Ascending aorta (tissue), 2 donors: ENCODE measurements around the gene CKS1B. TPM values are rescaled to one million over a fixed set of nuclear protein-coding genes. Genes with fewer than 3 reads are reported as not detected.

ENCODE experiments used
- DNase-seq, 2 donors: peaks; one replicate each; pipeline ENCODE4 v3.0.0-alpha.2; 2019; ENCODE audit warnings: low spot score in 2 of 2
- H3K27ac ChIP-seq, 2 donors: fragments of 200-600 bp; sonication (generic); one replicate each; pipeline ENCODE4 v1.5.1; 2016 to 2017; ENCODE audit warnings: mild to moderate bottlenecking in 1 of 2
- H3K27me3 ChIP-seq: fragments of 200-600 bp; sonication (generic); one replicate; pipeline ENCODE4 v1.5.1; 2017
- H3K36me3 ChIP-seq, 2 donors: fragments of 200-600 bp; sonication (generic); one replicate each; pipeline ENCODE4 v1.5.1; 2016
- H3K4me1 ChIP-seq, 2 donors: fragments of 200-600 bp; sonication (generic); one replicate each; pipeline ENCODE4 v1.5.1; 2016 to 2017; ENCODE audit warnings: mild to moderate bottlenecking in 1 of 2
- H3K4me3 ChIP-seq, 2 donors: fragments of 200-600 bp; sonication (generic); one replicate each; pipeline ENCODE4 v1.5.1; 2016 to 2017; ENCODE audit warnings: mild to moderate bottlenecking in 1 of 2
- H3K9me3 ChIP-seq, 2 donors: fragments of 200-600 bp; sonication (generic); one replicate each; pipeline ENCODE4 v1.5.1; 2016
- CTCF ChIP-seq, 3 experiments: fragments of 200-600 bp in 2 of 3; fragments of 450-650 bp in 1 of 3; sonication (generic) in 2 of 3; IDR thresholded peaks; one replicate each; pipeline ENCODE4 v1.5.1; 2016 to 2019; ENCODE audit warnings: antibody characterized with exemption in 3 of 3, mild to moderate bottlenecking in 1 of 3, moderate library complexity in 1 of 3
- intact Hi-C: fragments of 100-400 bp; cut with DNase I; formaldehyde crosslinking; loops from one replicate; pipeline ENCODE4 v1.15.1; 2023
- total RNA-seq: library from RNA; depleted of rRNA; stranded (reverse); fragments of >200 nt; gene quantifications from one replicate; pipeline ENCODE4 v1.1.0, GENCODE V29; 2016

Gene CKS1B
- total RNA-seq, 1 donor from 2014 or later, result 40.4 TPM

- no peak for DNase-seq
- Histone ChIP-seq H3K27me3 (no peaks in the 10 kb centered on the region), H3K36me3 (peaks cover 42 to 66% of the 10 kb centered on the region in 2 donors), H3K9me3 (no peaks in the 10 kb centered on the region), H3K4me3 (peak overlapping the region; percentile 97), H3K27ac (peak overlapping the region; percentile 95 to 97), H3K4me1 (peaks cover 3 to 21% of the 10 kb centered on the region in 2 donors)
- TF ChIP-seq CTCF (IDR thresholded peaks at IDR 0.05), result no peak
- intact Hi-C loops, result loop anchor here (1.0 kb wide), 1 partner anchor 8 kb away; the partner anchor contains the start of gene SHC1
Observed at GRCh38 chr1:154962156-154962749, 12.2 kb upstream of the CKS1B start.

DNA sequence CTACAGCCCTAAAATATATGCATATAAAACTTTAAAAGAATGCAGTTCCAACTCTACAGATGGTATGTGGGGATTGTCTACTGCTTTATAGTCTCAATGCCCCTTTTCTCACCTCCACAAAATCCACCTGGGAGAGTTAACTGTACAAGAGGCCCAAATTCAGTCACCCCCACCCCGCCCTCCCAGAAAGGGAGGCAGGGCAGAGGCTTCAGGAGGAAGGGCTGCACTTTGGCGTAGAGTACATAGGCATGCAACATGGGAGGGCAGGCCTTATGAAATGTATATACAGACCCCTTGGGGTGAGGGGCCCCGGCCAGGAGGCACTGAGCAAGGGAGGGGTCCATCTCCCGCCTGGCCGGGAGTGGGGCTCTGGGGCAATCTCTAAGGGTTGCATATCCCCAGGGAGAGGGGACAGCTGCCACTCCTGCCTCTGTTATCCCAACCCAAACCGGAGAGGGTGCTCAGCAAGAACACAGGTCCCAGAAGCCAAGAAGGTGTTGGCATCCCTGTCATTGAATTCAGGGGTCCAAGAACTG lies 11.6 kb upstream of the CKS1B start:
- Histone ChIP-seq H3K4me3 (peak overlapping the region; percentile 97), H3K4me1 (peaks cover 3 to 19% of the 10 kb centered on the region in 2 donors), H3K27me3 (no peaks in the 10 kb centered on the region), H3K27ac (peak overlapping the region; percentile 95 to 97), H3K9me3 (no peaks in the 10 kb centered on the region), H3K36me3 (peaks cover 48 to 72% of the 10 kb centered on the region in 2 donors)
- no peak for TF ChIP-seq CTCF (IDR thresholded peaks at IDR 0.05)
- no peak for DNase-seq
- intact Hi-C loops, result loop anchor here (1.0 kb wide), 1 partner anchor 7 kb away; the partner anchor contains the start of gene SHC1

GRCh38 chr1:154963643-154964042 lies 10.8 kb upstream of the CKS1B start:
- intact Hi-C loops, result no loop called here
- H3K9me3 ChIP-seq, result no peaks in the 10 kb centered on the region
- no peaks in the 10 kb centered on the region for H3K27me3 ChIP-seq
- H3K4me1 ChIP-seq, result peaks cover 3 to 19% of the 10 kb centered on the region in 2 donors
- peaks cover 49 to 72% of the 10 kb centered on the region in 2 donors for H3K36me3 ChIP-seq
- no peak for DNase-seq
- TF ChIP-seq CTCF (IDR thresholded peaks at IDR 0.05), result no peak
- no peak overlapping the region for H3K4me3 ChIP-seq
- no peak overlapping the region for H3K27ac ChIP-seq

- Histone ChIP-seq H3K4me3 (no peak overlapping the region), H3K4me1 (peaks cover 3 to 23% of the 10 kb centered on the region in 2 donors), H3K9me3 (no peaks in the 10 kb centered on the region), H3K27me3 (no peaks in the 10 kb centered on the region), H3K27ac (no peak overlapping the region), H3K36me3 (peaks cover 44 to 66% of the 10 kb centered on the region in 2 donors)
- intact Hi-C loops, result no loop called here
- TF ChIP-seq CTCF (IDR thresholded peaks at IDR 0.05), result no peak
- DNase-seq, result no peak
Observed at GRCh38 chr1:154964359-154964758, 10.1 kb upstream of the CKS1B start.

DNA sequence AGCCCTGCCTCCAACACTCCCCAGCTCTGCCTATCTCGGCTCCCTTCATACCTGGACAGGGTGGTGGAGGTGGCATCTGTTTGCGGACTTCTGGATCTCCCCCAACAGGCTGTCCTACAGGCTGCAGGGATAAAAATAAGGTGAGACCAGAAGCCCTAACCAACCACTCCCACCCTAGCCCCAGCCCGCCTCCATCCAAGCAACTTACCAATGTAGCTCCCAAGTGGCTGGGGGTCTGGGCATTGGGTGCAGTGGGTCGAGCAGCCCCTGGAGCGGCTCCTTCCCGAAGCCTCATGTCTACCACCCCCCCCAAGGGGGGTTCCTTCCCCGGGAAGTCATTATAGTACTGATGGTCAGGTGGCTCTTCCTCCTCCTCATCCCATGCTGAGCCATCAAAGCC lies 8.4 kb upstream of the CKS1B start:
- no peaks in the 10 kb centered on the region for H3K9me3 ChIP-seq
- peaks cover 5 to 26% of the 10 kb centered on the region in 2 donors for H3K4me1 ChIP-seq
- no peak for DNase-seq
- peak overlapping the region in 1 of 2 donors; percentile 95 for H3K27ac ChIP-seq
- H3K4me3 ChIP-seq, result no peak overlapping the region
- TF ChIP-seq CTCF (IDR thresholded peaks at IDR 0.05), result no peak
- no peaks in the 10 kb centered on the region for H3K27me3 ChIP-seq
- intact Hi-C loops, result no loop called here
- peaks cover 42 to 62% of the 10 kb centered on the region in 2 donors for H3K36me3 ChIP-seq
